Mucosa of rectum (tissue), 2 donors: ENCODE data around the gene PRPF18.

ENCODE experiments used
- H3K27ac ChIP-seq, 2 donors: one replicate each; pipeline ENCODE4 v1.7.0; 2013; ENCODE audit warnings: inconsistent platforms in 2 of 2, low read depth in 2 of 2, low read length in 2 of 2
- H3K27me3 ChIP-seq, 2 donors: one replicate each; pipeline ENCODE4 v1.7.0; 2013; ENCODE audit warnings: low read length in 2 of 2; ENCODE audit not compliant: control insufficient read depth in 2 of 2, insufficient read depth in 2 of 2
- H3K36me3 ChIP-seq, 2 donors: one replicate each; pipeline ENCODE4 v1.7.0; 2013; ENCODE audit warnings: low read length in 2 of 2; ENCODE audit not compliant: control insufficient read depth in 2 of 2, insufficient read depth in 2 of 2
- H3K4me1 ChIP-seq, 2 donors: one replicate each; pipeline ENCODE4 v1.7.0; 2013; ENCODE audit warnings: low read length in 2 of 2, mild to moderate bottlenecking in 1 of 2; ENCODE audit not compliant: control insufficient read depth in 2 of 2, insufficient read depth in 2 of 2
- H3K4me3 ChIP-seq, 2 donors: one replicate each; pipeline ENCODE4 v1.7.0; 2013; ENCODE audit warnings: low read length in 2 of 2
- H3K9ac ChIP-seq, 2 donors: one replicate each; pipeline ENCODE4 v1.7.0; 2013; ENCODE audit warnings: low read length in 2 of 2, low read depth in 1 of 2, mild to moderate bottlenecking in 1 of 2
- H3K9me3 ChIP-seq, 2 donors: one replicate each; pipeline ENCODE4 v1.7.0; 2013; ENCODE audit warnings: low read length in 2 of 2; ENCODE audit not compliant: control insufficient read depth in 2 of 2
- donor health status: healthy.
- donor health status: Normal muscosa, but diverticular disease.

Gene PRPF18

DNA sequence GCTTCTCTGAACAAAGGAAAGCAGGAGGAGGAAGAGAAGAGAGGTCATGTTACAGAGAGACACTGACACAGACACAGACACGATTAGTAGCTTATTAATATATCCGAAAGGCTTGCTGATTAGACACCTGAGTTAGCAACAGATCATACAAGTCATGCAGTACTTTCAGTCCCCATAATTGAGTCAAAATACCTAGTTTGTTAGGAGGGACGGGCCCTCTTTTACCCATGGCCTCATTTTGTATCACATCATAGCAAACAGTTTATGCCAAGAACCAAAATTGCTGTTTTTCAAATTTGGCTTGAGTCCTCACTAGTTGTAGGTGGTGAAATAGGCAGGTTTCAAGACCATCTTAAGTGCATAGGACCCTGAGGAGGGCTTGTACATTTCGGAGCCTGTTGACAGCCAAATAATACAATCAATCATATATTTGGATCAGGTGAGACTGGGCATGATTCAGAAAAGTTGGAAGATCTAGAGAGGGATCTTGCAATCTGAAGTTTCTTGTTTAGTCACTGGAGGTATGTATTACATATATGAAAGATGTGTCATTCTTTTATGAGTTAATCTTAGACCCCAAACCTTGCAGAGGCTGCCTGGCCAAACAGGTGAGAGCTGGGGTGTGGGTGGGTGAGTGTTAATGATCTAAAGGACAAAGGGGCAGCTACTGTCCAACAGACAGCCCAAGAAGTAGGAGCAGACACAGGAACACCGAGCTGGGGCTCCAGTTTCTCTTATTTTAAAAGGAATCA is 65.4 kb downstream of the PRPF18 start:
- no peaks in the 10 kb centered on the region for H3K27me3 ChIP-seq
- H3K9ac ChIP-seq: no peak overlapping the region
- no peak overlapping the region for H3K27ac ChIP-seq
- H3K9me3 ChIP-seq: no peaks in the 10 kb centered on the region
- H3K4me1 ChIP-seq: no peaks in the 10 kb centered on the region
- H3K4me3 ChIP-seq: no peak overlapping the region
- H3K36me3 ChIP-seq: peaks cover 41 to 62% of the 10 kb centered on the region in 2 donors

DNA sequence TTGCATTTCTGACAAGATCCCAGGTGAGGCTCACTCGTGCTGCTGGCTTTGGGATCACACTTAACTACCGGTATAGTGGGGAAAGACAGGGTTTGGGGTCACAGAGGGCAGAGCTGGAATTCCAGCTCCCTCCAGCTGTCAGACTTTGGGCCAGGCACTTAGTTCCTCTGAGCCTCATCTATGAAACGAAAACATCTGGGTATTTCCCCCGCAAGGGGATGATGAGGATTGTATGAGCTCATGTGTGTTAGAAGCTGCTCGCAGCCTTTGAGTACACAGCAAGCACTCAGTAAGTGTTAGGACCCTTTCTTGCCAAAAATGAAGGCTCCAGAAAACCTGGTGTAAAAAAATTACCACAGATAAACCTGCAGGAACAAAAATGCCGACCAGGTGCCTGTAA is 66.1 kb downstream of the PRPF18 start:
- Histone ChIP-seq H3K27ac (no peak overlapping the region), H3K9ac (no peak overlapping the region), H3K36me3 (peaks cover 40 to 60% of the 10 kb centered on the region in 2 donors), H3K27me3 (no peaks in the 10 kb centered on the region), H3K4me1 (no peaks in the 10 kb centered on the region), H3K9me3 (no peaks in the 10 kb centered on the region), H3K4me3 (no peak overlapping the region)

DNA sequence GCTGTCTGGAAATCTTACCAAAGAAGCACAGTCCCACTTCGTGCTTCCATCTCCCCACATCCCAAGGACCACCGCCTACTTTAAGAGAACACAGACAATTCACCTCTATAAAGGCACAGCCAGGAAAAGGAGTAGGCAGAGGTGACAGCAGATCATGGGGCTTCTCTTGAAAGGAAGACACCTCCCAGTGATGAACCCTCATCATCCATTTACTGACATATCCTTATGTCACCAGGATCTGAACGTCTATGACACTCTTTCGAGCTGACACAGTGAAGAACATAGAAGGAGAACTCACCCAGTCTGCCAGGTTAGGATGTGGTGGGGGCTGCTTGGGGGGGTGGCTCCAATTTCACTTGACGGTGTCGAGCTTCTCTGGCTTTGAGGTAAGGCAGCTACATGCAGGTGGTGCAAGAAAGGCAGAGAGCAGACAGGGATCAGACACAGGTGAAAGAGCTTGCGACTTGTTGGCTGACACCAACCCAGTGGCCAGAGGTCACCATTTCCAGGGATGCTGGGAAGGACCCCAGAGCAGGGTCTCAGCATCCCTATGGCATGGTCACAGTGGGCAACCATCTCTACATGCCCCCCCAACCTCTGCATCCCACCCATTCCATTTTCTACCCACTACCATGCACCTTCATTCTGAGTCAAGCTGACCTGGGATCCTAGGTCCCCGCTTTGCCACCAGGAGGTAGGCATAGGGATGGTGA is 67.5 kb downstream of the PRPF18 start:
- no peak overlapping the region for H3K9ac ChIP-seq
- no peaks in the 10 kb centered on the region for H3K27me3 ChIP-seq
- no peaks in the 10 kb centered on the region for H3K4me1 ChIP-seq
- H3K36me3 ChIP-seq: peaks cover 33 to 54% of the 10 kb centered on the region in 2 donors
- no peak overlapping the region for H3K27ac ChIP-seq
- no peaks in the 10 kb centered on the region for H3K9me3 ChIP-seq
- no peak overlapping the region for H3K4me3 ChIP-seq

DNA sequence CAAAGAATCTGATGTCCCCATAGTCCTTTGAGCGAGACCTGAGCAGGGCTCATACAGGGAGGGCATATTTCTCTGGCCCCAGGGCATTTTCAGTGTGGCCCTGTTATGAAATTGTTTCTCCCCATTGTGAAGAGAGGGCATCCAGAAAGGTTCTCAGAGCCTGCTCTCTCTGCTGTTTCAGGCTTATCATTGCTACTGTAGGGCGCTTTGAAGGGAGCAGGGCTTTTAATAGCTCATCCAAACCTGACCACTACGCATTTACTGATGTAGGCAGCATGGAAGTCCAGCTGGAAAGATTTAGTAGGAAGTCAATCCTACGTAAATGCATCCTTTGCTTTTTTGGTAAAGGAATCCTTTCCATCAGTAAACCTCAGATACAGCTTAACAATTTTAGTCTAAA is 68.1 kb downstream of the PRPF18 start:
- Histone ChIP-seq H3K9ac (no peak overlapping the region), H3K4me1 (no peaks in the 10 kb centered on the region), H3K27ac (no peak overlapping the region), H3K9me3 (no peaks in the 10 kb centered on the region), H3K36me3 (peaks cover 32 to 50% of the 10 kb centered on the region in 2 donors), H3K27me3 (no peaks in the 10 kb centered on the region), H3K4me3 (no peak overlapping the region)

DNA sequence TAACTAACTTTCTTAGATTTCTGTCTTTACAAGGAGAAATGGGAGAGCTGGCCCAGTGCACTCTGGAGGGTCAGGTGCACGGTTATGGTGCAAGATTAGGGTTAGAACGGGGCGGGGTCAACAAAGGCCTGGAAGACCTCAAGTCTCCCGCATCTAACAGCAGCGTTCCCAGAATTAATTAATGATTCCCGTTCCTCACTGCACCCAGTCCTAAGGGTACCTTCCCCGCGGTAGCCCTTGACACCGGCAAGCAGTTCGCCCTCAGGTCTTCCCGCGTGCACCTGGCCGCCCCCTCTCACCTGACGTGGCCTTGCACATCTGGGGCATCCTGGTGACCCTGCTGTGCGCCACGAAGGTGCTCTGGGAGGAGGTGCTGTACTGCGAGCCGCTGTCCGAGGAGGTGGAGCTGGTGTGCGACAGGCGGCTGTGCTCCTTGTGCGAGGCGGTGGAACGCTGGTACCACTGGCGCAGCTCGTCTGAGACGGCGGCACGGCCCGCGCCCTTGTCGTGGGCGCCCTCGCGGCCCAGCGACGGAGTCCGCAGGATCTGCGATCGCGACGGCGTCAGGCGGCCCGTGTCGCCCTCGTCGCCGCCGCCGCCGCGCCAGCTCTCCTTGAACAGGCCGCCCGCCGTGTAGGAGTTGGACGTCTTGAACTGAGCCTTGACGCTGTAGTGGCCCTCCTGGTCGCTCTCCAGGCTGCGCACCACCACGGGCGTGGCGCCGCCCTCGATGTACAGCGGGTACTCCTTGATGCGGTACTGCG is 69.8 kb downstream of the PRPF18 start:
- H3K9me3 ChIP-seq: no peaks in the 10 kb centered on the region
- no peak overlapping the region for H3K9ac ChIP-seq
- peaks cover 27 to 38% of the 10 kb centered on the region in 2 donors for H3K36me3 ChIP-seq
- no peaks in the 10 kb centered on the region for H3K27me3 ChIP-seq
- H3K4me1 ChIP-seq: no peaks in the 10 kb centered on the region
- no peak overlapping the region for H3K4me3 ChIP-seq
- H3K27ac ChIP-seq: no peak overlapping the region

DNA sequence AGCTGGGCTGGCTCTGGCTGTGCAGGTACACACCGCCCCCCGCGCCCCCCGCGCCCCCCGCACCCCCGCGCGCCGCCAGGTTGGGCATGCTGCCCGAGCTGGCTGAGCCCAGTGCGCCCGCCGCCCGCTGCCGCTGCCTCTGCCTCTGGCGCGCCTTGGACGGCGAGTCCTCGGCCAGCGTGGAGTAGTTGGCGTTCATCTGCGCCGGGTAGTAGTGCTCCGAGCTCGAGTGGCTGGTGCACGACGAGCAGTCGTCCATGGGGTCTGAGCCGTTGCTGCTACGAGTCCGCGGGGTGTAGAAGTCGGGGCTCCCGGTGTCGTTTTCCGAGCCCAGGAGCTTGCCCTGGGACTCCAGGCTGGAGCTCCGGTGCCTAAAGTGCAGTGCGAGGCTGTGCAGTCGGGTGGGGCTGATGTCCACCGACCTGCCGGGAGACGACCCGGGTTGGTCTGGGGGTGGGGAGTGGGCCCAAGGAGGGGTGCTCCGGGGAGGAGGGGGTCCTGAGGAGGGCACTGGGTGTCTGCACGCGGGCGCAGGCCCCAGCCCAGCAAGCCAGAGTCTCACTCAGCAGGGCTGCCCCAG is 70.4 kb downstream of the PRPF18 start:
- Histone ChIP-seq H3K4me1 (no peaks in the 10 kb centered on the region), H3K36me3 (peaks cover 23 to 32% of the 10 kb centered on the region in 2 donors), H3K9me3 (no peaks in the 10 kb centered on the region), H3K27ac (no peak overlapping the region), H3K9ac (no peak overlapping the region), H3K4me3 (no peak overlapping the region), H3K27me3 (no peaks in the 10 kb centered on the region)

DNA sequence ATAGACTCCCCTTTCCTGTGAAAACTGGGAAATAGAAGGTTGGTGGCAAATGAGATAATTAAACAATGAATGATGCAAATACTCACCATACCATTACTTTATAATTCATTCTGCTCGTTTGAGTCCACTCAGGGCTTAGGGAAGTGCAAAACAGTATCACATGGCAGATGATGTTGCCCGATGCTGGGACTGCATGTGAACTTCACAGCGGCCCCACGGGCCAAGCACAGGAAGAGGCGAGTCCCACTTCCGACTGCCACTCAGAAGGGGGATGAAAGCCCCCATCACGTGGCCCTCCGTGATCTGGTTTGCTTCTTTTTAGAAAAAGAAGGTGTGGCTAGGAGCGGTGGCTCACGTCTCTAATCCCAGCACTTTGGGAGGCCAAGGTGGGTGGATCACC is 71.5 kb downstream of the PRPF18 start:
- no peak overlapping the region for H3K27ac ChIP-seq
- H3K4me3 ChIP-seq: no peak overlapping the region
- H3K9ac ChIP-seq: no peak overlapping the region
- no peaks in the 10 kb centered on the region for H3K9me3 ChIP-seq
- H3K27me3 ChIP-seq: no peaks in the 10 kb centered on the region
- no peaks in the 10 kb centered on the region for H3K4me1 ChIP-seq
- H3K36me3 ChIP-seq: peaks cover 16 to 30% of the 10 kb centered on the region in 2 donors

DNA sequence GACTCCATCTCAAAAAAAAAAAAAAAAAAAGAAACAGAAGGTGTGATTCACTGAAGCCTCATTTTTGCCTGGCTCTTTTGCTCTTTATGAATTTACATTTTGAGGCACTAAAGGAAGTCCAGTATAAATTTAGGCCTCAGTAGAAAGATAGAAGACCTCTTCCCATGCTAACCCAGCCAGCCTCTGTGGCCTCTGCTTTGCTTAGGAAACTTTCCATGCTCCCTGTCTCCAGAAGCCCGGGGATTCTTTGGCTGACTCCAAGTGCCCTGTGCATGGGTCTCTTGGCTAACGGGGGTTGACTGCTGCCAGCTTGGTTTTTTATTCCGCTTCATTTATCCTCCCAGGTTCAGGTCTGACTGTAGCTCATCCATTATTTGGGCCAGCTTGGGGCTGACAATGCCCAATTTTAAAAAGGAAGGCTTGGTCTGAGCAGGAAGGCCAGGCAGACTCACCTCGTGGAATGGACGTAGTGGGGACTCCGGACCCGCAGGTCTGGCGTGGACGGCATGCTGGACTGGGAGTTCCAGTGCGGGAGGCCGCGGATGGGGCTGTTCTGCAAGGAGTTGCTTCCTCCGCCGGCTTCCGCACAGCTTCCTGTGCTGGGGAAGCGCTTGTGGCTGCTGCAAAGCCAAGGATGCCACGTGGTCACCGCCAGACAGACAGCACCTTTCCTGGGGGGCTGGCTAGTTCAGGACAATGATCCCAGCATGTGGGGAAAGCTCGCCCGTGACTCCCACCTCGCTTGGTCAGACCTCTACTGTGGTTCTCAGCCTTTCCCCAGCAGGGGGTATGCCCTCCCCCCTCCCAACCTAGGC is 72.3 kb downstream of the PRPF18 start:
- Histone ChIP-seq H3K36me3 (peaks cover 13 to 22% of the 10 kb centered on the region in 2 donors), H3K27me3 (no peaks in the 10 kb centered on the region), H3K9ac (no peak overlapping the region), H3K4me3 (no peak overlapping the region), H3K9me3 (no peaks in the 10 kb centered on the region), H3K4me1 (no peaks in the 10 kb centered on the region), H3K27ac (no peak overlapping the region)

DNA sequence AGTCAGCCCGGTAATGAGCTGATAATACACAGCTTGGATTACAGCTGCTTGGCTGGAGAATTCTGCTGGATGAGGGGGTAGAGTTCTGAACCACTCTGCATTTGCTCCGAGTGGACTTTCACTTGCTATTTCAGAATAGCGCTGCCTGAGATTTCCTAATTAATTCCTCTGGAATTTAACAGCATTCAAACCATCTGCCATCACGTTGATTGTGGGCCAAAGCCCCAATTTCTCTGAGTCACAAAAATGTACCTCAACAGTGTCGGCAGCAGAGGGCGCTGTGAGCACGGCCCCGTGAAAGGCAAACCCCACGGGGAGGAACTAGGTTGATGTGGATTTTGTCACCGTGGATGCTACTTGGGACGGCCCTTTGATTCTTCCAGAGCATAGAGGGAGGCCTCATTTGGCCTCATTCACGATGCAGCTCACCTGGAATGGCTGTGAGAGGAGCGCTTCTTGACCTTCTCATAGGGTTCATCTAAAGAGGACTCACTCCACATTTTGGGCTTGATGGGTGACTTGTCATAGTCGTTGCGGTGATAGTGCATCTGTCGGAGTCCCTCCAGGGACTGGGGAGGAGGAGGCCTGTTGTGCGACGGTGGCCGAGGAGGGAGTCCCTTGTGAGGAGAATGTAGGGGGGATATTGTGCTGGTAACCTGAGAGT is 73.3 kb downstream of the PRPF18 start:
- no peak overlapping the region for H3K27ac ChIP-seq
- H3K36me3 ChIP-seq: peaks cover 9 to 14% of the 10 kb centered on the region in 2 donors
- H3K4me1 ChIP-seq: no peaks in the 10 kb centered on the region
- no peaks in the 10 kb centered on the region for H3K9me3 ChIP-seq
- H3K27me3 ChIP-seq: no peaks in the 10 kb centered on the region
- no peak overlapping the region for H3K9ac ChIP-seq
- H3K4me3 ChIP-seq: no peak overlapping the region
